ENCODE data around the gene ETDC.
"Not testable (repeated sequence)": the region's sequence is repeated elsewhere in the genome, so short reads cannot be mapped to it uniquely, and the experiment has no call there.

ETDC gene

DNA sequence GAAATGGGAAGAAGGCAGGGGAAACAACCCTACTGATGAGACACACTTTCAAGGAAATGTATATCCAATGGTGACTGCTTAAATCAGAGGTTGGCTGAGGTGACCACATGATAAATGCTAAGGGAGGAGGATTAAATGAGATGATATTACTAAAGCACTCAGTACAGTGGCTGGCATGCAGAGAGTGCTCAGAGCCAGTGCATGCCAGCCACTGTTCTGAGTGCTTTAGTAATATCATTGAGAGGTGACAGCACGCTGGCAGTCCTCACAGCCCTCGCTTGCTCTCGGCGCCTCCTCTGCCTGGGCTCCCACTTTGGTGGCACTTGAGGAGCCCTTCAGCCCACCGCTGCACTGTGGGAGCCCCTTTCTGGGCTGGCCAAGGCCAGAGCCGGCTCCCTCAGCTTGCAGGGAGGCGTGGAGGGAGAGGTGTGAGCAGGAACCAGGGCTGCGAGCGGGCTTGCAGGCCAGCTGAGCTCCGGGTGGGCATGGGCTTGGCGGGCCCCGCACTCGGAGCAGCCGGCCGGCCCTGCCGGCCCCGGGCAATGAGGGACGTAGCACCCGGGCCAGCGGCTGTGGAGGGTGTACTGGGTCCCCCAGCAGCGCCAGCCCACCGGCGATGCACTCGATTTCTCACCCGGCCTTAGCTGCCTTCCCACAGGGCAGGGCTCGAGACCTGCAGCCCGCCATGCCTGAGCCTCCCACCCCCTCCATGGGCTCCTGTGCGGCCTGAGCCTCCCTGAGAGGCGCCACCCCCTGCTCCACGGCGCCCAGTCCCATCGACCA is 15.9 kb downstream of the ETDC start:
- not testable (repeated sequence) for H3K27me3 Mint-ChIP-seq, ATAC-seq, H3K4me1 Mint-ChIP-seq, H3K4me3 Mint-ChIP-seq, H3K9me3 Mint-ChIP-seq, H3K27ac Mint-ChIP-seq
- H3K36me3 Mint-ChIP-seq, result peaks cover 48% of the 10 kb centered on the region

DNA sequence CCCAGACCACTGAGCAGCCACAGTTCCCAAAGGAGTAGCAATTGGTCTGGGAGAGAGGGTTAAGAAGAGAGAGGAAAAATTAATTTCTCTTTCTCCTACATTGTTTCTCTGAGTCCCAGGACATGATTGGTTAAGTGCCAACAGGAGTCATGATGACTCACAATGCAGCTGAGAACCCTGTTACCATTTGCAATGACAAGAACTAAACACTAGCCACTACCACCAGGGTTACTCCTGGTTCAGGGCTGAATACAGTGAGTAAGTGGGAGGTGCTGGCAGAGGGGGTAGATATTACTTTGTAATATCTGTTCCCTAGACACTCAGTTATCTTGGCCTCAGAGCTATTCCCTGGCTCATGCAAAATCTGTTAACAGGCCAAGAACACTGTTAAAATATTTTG is 18.0 kb downstream of the ETDC start:
- Mint-ChIP-seq H3K4me3 (no peak overlapping the region), H3K4me1 (peaks cover 9% of the 10 kb centered on the region), H3K27ac (no peak overlapping the region), H3K36me3 (peaks cover 43% of the 10 kb centered on the region), H3K27me3 (no peaks in the 10 kb centered on the region), H3K9me3 (peaks cover 2% of the 10 kb centered on the region)
- ATAC-seq, result no peak

DNA sequence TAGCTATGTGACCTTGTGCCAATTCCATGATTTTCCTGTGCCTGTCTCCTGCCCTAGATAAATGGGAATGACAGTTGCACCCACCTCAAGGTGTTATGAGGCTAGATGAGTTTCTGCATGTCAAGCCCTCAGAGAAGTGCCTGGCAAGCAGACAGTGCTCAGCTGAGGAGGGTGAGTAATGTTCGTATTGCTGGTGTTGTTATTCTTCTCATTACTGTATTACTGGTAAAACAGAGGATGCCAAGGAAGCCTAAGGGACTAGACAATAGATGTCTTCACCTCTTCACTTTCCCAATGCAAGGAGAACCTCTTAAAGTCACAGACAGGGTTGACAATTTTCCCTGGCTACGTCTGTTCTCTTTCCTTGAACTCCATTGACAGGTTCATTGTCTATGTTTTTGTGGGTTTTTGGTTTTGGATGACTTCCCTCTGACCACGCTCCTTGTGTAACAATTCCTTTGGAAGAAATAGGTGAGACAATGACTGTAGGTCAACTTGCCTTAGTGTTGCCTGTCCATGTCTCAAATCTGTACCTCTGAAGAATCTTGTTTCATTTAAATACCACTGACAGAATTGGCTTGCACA is 19.2 kb downstream of the ETDC start:
- H3K4me1 Mint-ChIP-seq, result peaks cover 15% of the 10 kb centered on the region
- no peak overlapping the region for H3K27ac Mint-ChIP-seq
- H3K27me3 Mint-ChIP-seq, result no peaks in the 10 kb centered on the region
- no peak for ATAC-seq
- H3K9me3 Mint-ChIP-seq, result peaks cover 3% of the 10 kb centered on the region
- H3K36me3 Mint-ChIP-seq, result peaks cover 46% of the 10 kb centered on the region
- no peak overlapping the region for H3K4me3 Mint-ChIP-seq

- peaks cover 38% of the 10 kb centered on the region for H3K36me3 Mint-ChIP-seq
Measured at GRCh38 chrX:135330706-135331105, 21.4 kb downstream of the ETDC start.

GRCh38 chrX:135331525-135331924 is 22.2 kb downstream of the ETDC start:
- H3K4me1 Mint-ChIP-seq, result peaks cover 29% of the 10 kb centered on the region
- H3K4me3 Mint-ChIP-seq, result no peak overlapping the region
- H3K36me3 Mint-ChIP-seq, result peaks cover 36% of the 10 kb centered on the region
- H3K27me3 Mint-ChIP-seq, result no peaks in the 10 kb centered on the region
- no peak overlapping the region for H3K27ac Mint-ChIP-seq
- H3K9me3 Mint-ChIP-seq, result peaks cover 3% of the 10 kb centered on the region
- ATAC-seq, result no peak

More at GRCh38 chrX:135330706-135331105, 21.4 kb downstream of the ETDC start:
- peaks cover 3% of the 10 kb centered on the region for H3K9me3 Mint-ChIP-seq
- H3K4me1 Mint-ChIP-seq, result peaks cover 27% of the 10 kb centered on the region
- no peaks in the 10 kb centered on the region for H3K27me3 Mint-ChIP-seq
- H3K4me3 Mint-ChIP-seq, result no peak overlapping the region
- H3K27ac Mint-ChIP-seq, result no peak overlapping the region
- ATAC-seq, result no peak

GRCh38 chrX:135340831-135341230 is 31.6 kb downstream of the ETDC start:
- H3K36me3 Mint-ChIP-seq, result peaks cover 16% of the 10 kb centered on the region
- H3K4me3 Mint-ChIP-seq, result no peak overlapping the region
- no peaks in the 10 kb centered on the region for H3K9me3 Mint-ChIP-seq
- ATAC-seq, result no peak
- H3K27ac Mint-ChIP-seq, result no peak overlapping the region
- peaks cover 62% of the 10 kb centered on the region for H3K4me1 Mint-ChIP-seq
- H3K27me3 Mint-ChIP-seq, result no peaks in the 10 kb centered on the region

GRCh38 chrX:135345107-135345589 is 35.9 kb downstream of the ETDC start:
- H3K36me3 Mint-ChIP-seq, result peaks cover 3% of the 10 kb centered on the region
- peak overlapping the region; percentile 88 for H3K27ac Mint-ChIP-seq
- H3K27me3 Mint-ChIP-seq, result no peaks in the 10 kb centered on the region
- peaks cover 43% of the 10 kb centered on the region for H3K4me1 Mint-ChIP-seq
- peak overlapping the region; percentile 86 for H3K4me3 Mint-ChIP-seq
- ATAC-seq, result no peak
- H3K9me3 Mint-ChIP-seq, result no peaks in the 10 kb centered on the region

- Mint-ChIP-seq H3K9me3 (no peaks in the 10 kb centered on the region), H3K4me3 (no peak overlapping the region), H3K27me3 (no peaks in the 10 kb centered on the region), H3K4me1 (peaks cover 27% of the 10 kb centered on the region), H3K27ac (no peak overlapping the region), H3K36me3 (peaks cover 16% of the 10 kb centered on the region)
- no peak for ATAC-seq
Measured at GRCh38 chrX:135346975-135347374, 37.7 kb downstream of the ETDC start.

DNA sequence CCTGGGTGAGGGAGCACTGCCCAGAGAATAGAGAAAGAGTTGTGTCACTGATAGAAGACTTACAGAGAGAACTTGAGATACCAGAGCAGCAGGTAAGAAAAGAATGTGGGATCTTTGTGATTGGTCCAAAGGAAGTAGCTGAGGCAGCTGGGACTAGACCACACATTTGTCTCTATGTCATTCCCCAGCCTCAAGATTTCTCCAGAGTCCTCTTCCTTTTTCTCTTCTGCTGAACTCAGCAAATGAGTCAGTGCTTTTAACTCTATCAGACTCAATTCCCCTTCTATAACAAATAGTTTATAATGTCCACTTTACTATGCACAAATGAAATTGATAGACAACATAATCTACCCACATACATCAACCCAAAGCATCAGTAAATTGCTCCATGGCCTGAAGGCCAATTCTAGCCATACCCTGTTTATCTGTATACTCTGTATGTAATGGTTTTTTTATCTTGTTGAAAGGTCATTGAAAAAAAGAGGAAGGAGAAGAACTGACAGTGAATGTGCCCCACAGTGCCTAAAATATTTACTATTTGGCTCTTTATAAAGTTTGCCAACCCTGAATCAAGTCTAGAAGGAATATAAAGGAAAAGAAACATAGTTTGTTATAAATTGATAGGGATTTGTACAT is 38.2 kb downstream of the ETDC start:
- Mint-ChIP-seq H3K4me1 (peaks cover 22% of the 10 kb centered on the region), H3K9me3 (no peaks in the 10 kb centered on the region), H3K27ac (no peak overlapping the region), H3K36me3 (peaks cover 16% of the 10 kb centered on the region), H3K27me3 (no peaks in the 10 kb centered on the region), H3K4me3 (no peak overlapping the region)
- no peak for ATAC-seq

- no peak overlapping the region for H3K4me3 Mint-ChIP-seq
- no peaks in the 10 kb centered on the region for H3K9me3 Mint-ChIP-seq
- H3K4me1 Mint-ChIP-seq, result no peaks in the 10 kb centered on the region
- peaks cover 16% of the 10 kb centered on the region for H3K36me3 Mint-ChIP-seq
- H3K27me3 Mint-ChIP-seq, result no peaks in the 10 kb centered on the region
- H3K27ac Mint-ChIP-seq, result no peak overlapping the region
- ATAC-seq, result no peak
Measured at GRCh38 chrX:135354288-135354687, 45.0 kb downstream of the ETDC start.
